CD4-positive, alpha-beta T cell treated with Interleukin-10 for 1 hour (primary cell): ENCODE data around the gene LILRA6.
"Not testable (repeated sequence)": the region's sequence is repeated elsewhere in the genome, so short reads cannot be mapped to it uniquely, and the experiment has no call there.

Source experiments
- DNase-seq: peaks from one replicate; pipeline ENCODE4 v3.0.0-alpha.2; 2020

Gene LILRA6

GRCh38 chr19:54206030-54206830 lies 36.4 kb downstream of the LILRA6 start:
- no peak for DNase-seq

GRCh38 chr19:54204767-54205468 lies 37.7 kb downstream of the LILRA6 start:
- no peak for DNase-seq

GRCh38 chr19:54203151-54203611 lies 39.4 kb downstream of the LILRA6 start:
- no peak for DNase-seq

- no peak for DNase-seq
Measured at GRCh38 chr19:54201980-54202379, 40.6 kb downstream of the LILRA6 start.

- DNase-seq = no peak
Measured at GRCh38 chr19:54201172-54201701, 41.4 kb downstream of the LILRA6 start.

- no peak for DNase-seq
Measured at GRCh38 chr19:54199401-54199800, 43.2 kb downstream of the LILRA6 start.

GRCh38 chr19:54197121-54197520 lies 45.5 kb downstream of the LILRA6 start:
- DNase-seq = no peak

- DNase-seq = no peak
Measured at GRCh38 chr19:54196536-54196935, 46.1 kb downstream of the LILRA6 start.

- not testable (repeated sequence) for DNase-seq
Measured at GRCh38 chr19:54194463-54194862, 48.1 kb downstream of the LILRA6 start.

GRCh38 chr19:54193011-54193410 lies 49.6 kb downstream of the LILRA6 start:
- DNase-seq = no peak

- no peak for DNase-seq
Measured at GRCh38 chr19:54191811-54192453, 50.7 kb downstream of the LILRA6 start.

GRCh38 chr19:54191011-54191810 lies 51.4 kb downstream of the LILRA6 start, which contains the start of gene TSEN34:
Gene TSEN34 (plus strand): TSS chr19:54191308. CDS start chr19:54191365, 57 bp downstream.
- peak; percentile 91 for DNase-seq

- DNase-seq = peak; percentile 100
Measured at GRCh38 chr19:54190503-54191010, 52.0 kb downstream of the LILRA6 start.

GRCh38 chr19:54189735-54190502 lies 52.7 kb downstream of the LILRA6 start:
- peak; percentile 100 for DNase-seq

- no peak for DNase-seq
Measured at GRCh38 chr19:54189145-54189734, 53.4 kb downstream of the LILRA6 start, which contains the start of gene MBOAT7. Gene MBOAT7 (minus strand): TSS chr19:54189580. CDS start chr19:54188508, 1,072 bp downstream.

GRCh38 chr19:54188215-54188871 lies 54.2 kb downstream of the LILRA6 start:
- DNase-seq = peak; percentile 65

- no peak for DNase-seq
Measured at GRCh38 chr19:54186934-54187381, 55.6 kb downstream of the LILRA6 start.
